ENCODE measurements around the gene KCND2.
"Not testable (repeated sequence)": the region's sequence is repeated elsewhere in the genome, so short reads cannot be mapped to it uniquely, and the experiment has no call there.

KCND2 gene

DNA sequence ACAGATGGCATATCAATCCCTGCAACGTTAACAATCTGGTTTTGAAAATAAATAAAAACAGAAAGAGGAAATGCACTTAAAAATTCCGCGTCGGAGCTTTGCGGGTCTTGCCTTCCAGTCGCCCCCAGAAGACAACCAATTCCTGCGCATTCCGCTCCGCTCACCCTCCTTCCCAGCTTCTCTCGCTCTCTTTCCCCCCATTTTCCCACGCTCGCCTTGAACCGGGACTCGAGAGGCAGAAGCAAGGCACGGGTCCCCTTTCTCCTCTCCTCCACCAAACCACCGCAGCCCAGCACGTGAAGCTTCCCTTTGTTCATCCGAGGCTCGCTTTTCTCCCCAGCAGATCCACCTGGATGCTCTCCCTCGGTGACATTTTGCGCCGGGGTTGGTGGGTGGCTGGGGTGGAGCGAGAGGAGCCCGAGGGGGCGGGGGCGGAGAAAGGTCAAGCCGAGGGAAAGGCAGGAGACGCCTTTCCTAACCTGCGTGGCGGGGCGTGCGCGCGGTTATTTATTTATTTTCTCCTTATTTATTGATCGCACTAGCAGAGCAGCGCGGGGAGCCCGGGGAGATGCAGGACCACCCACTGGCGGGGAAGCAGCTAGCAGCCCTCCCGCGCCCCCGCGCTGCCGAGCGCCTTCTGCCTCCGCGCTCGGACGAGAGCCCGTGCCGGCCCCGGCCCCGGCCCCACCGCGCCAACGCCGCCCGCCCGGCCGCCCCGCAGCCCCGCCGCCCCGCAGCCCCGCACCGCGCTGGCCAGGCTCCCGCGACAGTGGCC is at the start of gene KCND2:
Gene KCND2 (plus strand): TSS at position 475 of the 775 bp plus-strand sequence.
- DNase-seq (ENCODE audit: low read depth): no peak

GRCh38 chr7:120226188-120226587 is 46.8 kb upstream of the KCND2 start:
- no peak for DNase-seq (ENCODE audit: low read depth)

DNA sequence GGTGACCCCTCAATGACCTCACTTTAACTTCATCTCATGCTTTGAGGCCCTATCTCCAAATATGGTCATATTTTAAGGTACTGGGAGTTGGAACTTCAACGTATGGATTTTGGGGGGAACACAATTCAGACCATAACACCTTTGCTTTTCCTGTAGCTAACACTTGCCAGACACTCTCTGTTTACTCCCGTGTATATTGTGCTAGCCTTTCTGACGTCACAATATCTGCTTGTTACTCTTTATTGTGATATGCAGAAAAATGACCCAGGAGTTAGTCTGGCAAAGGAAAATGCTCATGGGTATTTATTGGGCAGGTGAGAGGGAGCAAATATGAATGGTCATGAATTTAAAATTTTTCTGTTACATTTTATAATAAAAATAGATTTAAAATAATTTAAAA is 45.7 kb upstream of the KCND2 start:
- DNase-seq (ENCODE audit: low read depth): no peak

- no peak for DNase-seq (ENCODE audit: low read depth)
These were observed 43.9 kb upstream of the KCND2 start for GRCh38 chr7:120229084-120229483.

DNA sequence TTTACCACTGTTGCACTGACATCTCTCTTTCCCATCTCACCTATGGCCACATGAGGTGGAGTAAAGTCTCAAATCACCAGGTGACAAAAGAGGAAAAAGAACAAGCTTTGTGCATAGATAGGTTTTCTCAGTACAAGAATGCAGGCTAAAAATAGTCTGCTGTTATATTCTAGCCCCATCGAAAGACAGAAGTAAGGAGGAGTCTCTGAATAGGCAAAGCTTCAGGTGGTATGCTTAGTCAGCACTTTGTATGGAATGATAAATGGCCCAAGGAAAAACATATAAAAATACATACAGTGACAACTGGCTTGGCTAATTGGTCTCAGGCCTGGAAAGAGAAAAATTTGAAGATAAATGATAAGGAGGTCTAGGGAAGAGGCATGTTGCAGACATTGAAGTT is 39.6 kb upstream of the KCND2 start:
- no peak for DNase-seq (ENCODE audit: low read depth)

GRCh38 chr7:120240350-120240749 is 32.6 kb upstream of the KCND2 start:
- DNase-seq (ENCODE audit: low read depth): not testable (repeated sequence)

- DNase-seq (ENCODE audit: low read depth): no peak
These were observed 31.0 kb upstream of the KCND2 start for GRCh38 chr7:120241973-120242372.

DNA sequence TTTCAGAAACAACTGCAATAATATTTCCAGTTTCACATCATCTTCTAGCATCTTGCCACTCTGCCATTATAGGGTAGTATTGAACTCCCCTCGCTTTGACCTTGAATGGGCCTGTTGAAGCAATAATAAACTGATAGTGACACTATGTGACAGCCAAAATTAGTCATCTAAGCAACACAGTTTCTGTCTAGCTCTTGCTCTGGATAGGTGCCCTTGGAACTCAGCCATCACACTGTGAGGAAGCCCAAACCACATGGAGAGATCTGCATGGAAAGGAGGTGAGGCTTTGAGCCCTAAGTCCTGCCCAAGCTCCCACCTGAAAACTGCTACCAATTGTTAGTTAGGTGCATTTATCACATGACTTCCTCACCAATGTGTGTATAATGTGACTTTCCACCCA is 18.1 kb upstream of the KCND2 start:
- no peak for DNase-seq (ENCODE audit: low read depth)

- DNase-seq (ENCODE audit: low read depth): no peak
These were observed 16.5 kb upstream of the KCND2 start for GRCh38 chr7:120256344-120257070.

DNA sequence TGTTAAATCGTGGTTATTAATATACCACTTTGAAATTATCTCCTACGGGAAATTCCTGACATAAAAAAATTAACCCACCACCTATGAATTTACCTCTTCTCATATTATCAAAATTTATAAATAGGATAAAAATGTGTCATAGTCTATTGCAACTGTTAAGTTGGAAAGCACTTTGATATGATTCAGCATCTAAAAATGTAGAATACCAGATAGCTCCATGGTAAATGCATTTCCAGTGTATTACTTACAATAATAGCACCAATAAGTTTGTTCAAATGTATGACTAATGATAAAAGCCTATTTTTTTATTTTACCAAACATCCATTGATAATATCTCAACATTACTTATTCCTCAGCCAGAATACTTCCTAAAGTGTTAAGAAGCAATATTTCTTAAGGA is 13.6 kb upstream of the KCND2 start:
- DNase-seq (ENCODE audit: low read depth): no peak

GRCh38 chr7:120260111-120260510 is 12.9 kb upstream of the KCND2 start:
- no peak for DNase-seq (ENCODE audit: low read depth)

DNA sequence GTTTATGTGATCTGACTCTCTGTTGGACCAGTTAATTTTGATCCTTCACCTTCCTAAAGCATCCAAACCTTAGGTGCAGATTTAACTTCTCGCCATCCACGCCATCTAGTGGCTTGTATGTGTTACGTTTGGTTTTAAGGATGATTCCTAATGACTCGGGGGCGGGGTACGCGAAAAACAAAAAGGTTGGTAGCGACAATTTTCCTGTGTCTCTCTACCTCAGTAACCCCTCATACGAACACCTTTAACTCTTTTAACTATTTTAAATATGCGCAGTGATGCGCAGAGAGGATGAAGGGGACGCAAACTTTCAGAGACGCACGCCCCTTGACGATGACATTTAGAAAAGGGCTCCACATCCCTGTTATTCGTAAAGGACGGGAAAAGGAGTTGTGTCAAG is 714 bp upstream of the KCND2 start:
- DNase-seq (ENCODE audit: low read depth): no peak

GRCh38 chr7:120273476-120273975 is 551 bp downstream of the KCND2 start:
- DNase-seq (ENCODE audit: low read depth): no peak

GRCh38 chr7:120274482-120274881 is 1.5 kb downstream of the KCND2 start:
- no peak for DNase-seq (ENCODE audit: low read depth)

GRCh38 chr7:120274899-120275298 is 1.9 kb downstream of the KCND2 start:
- DNase-seq (ENCODE audit: low read depth): no peak

DNA sequence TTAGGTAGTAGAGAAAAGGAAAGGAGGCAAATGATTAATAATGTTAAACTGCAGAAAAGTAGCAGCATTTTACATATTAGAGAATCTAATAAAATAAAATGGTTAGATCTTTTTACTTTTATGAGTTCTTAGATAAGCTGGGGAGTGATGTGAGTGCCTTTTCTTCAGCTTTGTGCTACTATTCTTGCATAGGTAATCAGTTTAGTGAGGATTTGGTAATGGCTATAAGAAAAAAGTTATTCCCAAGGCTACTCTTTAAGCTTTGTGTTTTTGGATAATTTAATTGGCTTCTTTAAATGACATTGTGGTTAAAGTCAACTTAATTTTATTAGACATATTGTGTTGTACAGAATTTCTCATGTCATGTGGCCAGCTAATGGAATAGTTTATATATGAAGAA is 3.7 kb downstream of the KCND2 start:
- no peak for DNase-seq (ENCODE audit: low read depth)

- DNase-seq (ENCODE audit: low read depth): no peak
These were observed 5.8 kb downstream of the KCND2 start for GRCh38 chr7:120278773-120279172.

DNA sequence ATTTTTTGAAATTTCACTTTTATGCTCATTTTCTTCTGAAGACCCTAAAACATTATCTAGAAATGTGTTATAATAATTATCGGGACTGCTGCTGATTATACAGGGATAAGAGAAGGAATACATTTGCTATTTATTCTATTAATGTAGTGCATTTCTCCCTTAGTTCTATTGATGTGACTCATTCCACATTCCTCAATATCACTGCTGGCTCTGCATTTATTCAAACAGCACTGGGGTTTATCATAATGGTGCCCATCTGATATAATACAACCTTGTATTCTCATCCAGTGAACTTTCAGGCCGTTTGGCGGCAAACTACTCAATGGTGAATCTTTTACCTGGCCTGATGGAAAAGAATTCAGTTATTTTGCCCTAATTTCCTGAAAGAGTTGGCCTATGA is 7.8 kb downstream of the KCND2 start:
- DNase-seq (ENCODE audit: low read depth): no peak

- DNase-seq (ENCODE audit: low read depth): no peak
These were observed 20.1 kb downstream of the KCND2 start for GRCh38 chr7:120293027-120293426.

GRCh38 chr7:120302190-120302589 is 29.2 kb downstream of the KCND2 start:
- DNase-seq (ENCODE audit: low read depth): no peak

- DNase-seq (ENCODE audit: low read depth): no peak
These were observed 30.1 kb downstream of the KCND2 start for GRCh38 chr7:120303105-120303504.

DNA sequence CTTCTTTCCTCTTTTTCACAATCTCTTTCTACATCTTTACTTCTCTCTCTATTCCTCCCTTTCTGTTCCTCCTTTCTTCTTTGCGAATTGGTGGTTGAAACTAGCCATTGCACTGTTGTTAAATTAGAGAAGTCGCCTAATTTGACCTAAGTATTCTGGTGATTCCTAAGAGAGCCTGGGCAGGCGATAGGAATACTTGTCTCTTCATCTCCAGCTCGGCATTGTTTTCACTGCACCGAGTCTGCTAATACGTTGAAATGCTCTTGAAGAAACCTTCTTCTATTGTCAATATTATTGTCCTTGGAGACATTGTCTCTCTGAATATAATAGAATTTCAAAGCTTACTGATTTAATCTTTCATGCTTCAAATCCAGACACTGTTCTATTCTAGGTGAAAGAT is 31.7 kb downstream of the KCND2 start:
- DNase-seq (ENCODE audit: low read depth): no peak

- no peak for DNase-seq (ENCODE audit: low read depth)
These were observed 35.1 kb downstream of the KCND2 start for GRCh38 chr7:120307991-120308545.
